ENCODE data around the gene GDF15.

GRCh38 chr19:18429717-18430416 lies 43.9 kb downstream of the GDF15 start:
- no peak for TF ChIP-seq CTCF (IDR thresholded peaks at IDR 0.05)
- TF ChIP-seq POLR2A (IDR thresholded peaks at IDR 0.05), result no peak
